ENCODE data around the gene ORAI3. TPM values are rescaled to one million over a fixed set of nuclear protein-coding genes. Genes with fewer than 3 reads are reported as not detected.
A peak's percentile ranks its signal among the peaks of the same experiment; 100 is the strongest.

ORAI3 gene
- polyA plus RNA-seq (5.7 and 7.3 TPM in 2 replicates), polyA minus RNA-seq (5.8 and 6.5 TPM in 2 replicates)

GRCh38 chr16:30948667-30949649 lies at the start of gene ORAI3:
ORAI3 (plus strand) TSS chr16:30949068; CDS start chr16:30949290, 222 bp downstream.
- Histone ChIP-seq H3F3A (ENCODE audit: insufficient read depth, low read length, poor library complexity, severe bottlenecking) (no peaks in the 10 kb centered on the region), H3K9ac (ENCODE audit: low read length) (peak within 1 kb of the TSS; percentile 88), H3K79me2 (replicated peaks; ENCODE audit: insufficient read depth, low read length) (peaks cover 7% of the 10 kb centered on the region), H3K27me3 (ENCODE audit: insufficient read depth, low read depth, low read length) (no peaks in the 10 kb centered on the region), H3K27ac (ENCODE audit: low read length) (peak within 1 kb of the TSS; percentile 92), H3K36me3 (ENCODE audit: insufficient read depth, low read length) (peaks cover 6% of the 10 kb centered on the region), H3K4me2 (ENCODE audit: low read length) (peak within 1 kb of the TSS; percentile 90), H2AFZ (ENCODE audit: low read depth, low read length) (no peak within 1 kb of the TSS), H4K20me1 (ENCODE audit: insufficient read depth) (no peaks in the 10 kb centered on the region), H3K9me3 (ENCODE audit: low read length) (no peaks in the 10 kb centered on the region), H3K9me2 (ENCODE audit: insufficient read depth, low read length) (no peaks in the 10 kb centered on the region), H3K4me3 (ENCODE audit: low read length) (peak within 1 kb of the TSS; percentile 86)
- TF ChIP-seq EP300 (conservative IDR thresholded peaks at IDR 0.05; ENCODE audit: poor library complexity, severe bottlenecking), result no peak
- peak; percentile 10 for TF ChIP-seq CTCF (IDR thresholded peaks at IDR 0.05; ENCODE audit: poor library complexity, severe bottlenecking)
- TF ChIP-seq TAF1 (IDR thresholded peaks at IDR 0.05; ENCODE audit: low read depth), result no peak

GRCh38 chr16:30899794-30900193 lies 49.1 kb upstream of the ORAI3 start:
- H2AFZ ChIP-seq (ENCODE audit: low read depth, low read length), result no peak overlapping the region
- no peaks in the 10 kb centered on the region for H3K36me3 ChIP-seq (ENCODE audit: insufficient read depth, low read length)
- H3K79me2 ChIP-seq (replicated peaks; ENCODE audit: insufficient read depth, low read length), result no peaks in the 10 kb centered on the region
- no peak overlapping the region for H3K9ac ChIP-seq (ENCODE audit: low read length)
- TF ChIP-seq SMC3 (conservative IDR thresholded peaks at IDR 0.05; ENCODE audit: poor library complexity) (no peak), TAF1 (IDR thresholded peaks at IDR 0.05; ENCODE audit: low read depth) (no peak), CTCF (IDR thresholded peaks at IDR 0.05; ENCODE audit: poor library complexity, severe bottlenecking) (no peak), REST (IDR thresholded peaks at IDR 0.05; ENCODE audit: borderline replicate concordance) (no peak), POLR2AphosphoS5 (IDR thresholded peaks at IDR 0.05) (no peak), RAD21 (conservative IDR thresholded peaks at IDR 0.05) (no peak), MXI1 (conservative IDR thresholded peaks at IDR 0.05; ENCODE audit: poor library complexity, severe bottlenecking) (no peak), EP300 (conservative IDR thresholded peaks at IDR 0.05; ENCODE audit: poor library complexity, severe bottlenecking) (no peak), EZH2 (IDR thresholded peaks at IDR 0.05; ENCODE audit: borderline replicate concordance, insufficient read depth, low read length, poor library complexity, severe bottlenecking) (no peak)
- H3K4me2 ChIP-seq (ENCODE audit: low read length), result no peak overlapping the region
- H3K27ac ChIP-seq (ENCODE audit: low read length), result no peak overlapping the region
- H3K27me3 ChIP-seq (ENCODE audit: insufficient read depth, low read depth, low read length), result no peaks in the 10 kb centered on the region
- no peaks in the 10 kb centered on the region for H3K9me2 ChIP-seq (ENCODE audit: insufficient read depth, low read length)
- no peaks in the 10 kb centered on the region for H4K20me1 ChIP-seq (ENCODE audit: insufficient read depth)
- no peaks in the 10 kb centered on the region for H3K9me3 ChIP-seq (ENCODE audit: low read length)
- H3K4me3 ChIP-seq (ENCODE audit: low read length), result no peak overlapping the region
- H3F3A ChIP-seq (ENCODE audit: insufficient read depth, low read length, poor library complexity, severe bottlenecking), result no peaks in the 10 kb centered on the region
